ENCODE measurements around the gene PRAMEF12.
"Not testable (repeated sequence)": the region's sequence is repeated elsewhere in the genome, so short reads cannot be mapped to it uniquely, and the experiment has no call there.

The PRAMEF12 gene

GRCh38 chr1:12773438-12773837, at the start of gene PRAMEF12:
TSS of gene PRAMEF12 (plus strand) at chr1:12773738. CDS start at chr1:12774868, 1,130 bp downstream.
- DNase-seq (ENCODE audit: low read depth in 1 of 2, low spot score in 1 of 2): no peak

GRCh38 chr1:12728391-12728790, 45.1 kb upstream of the PRAMEF12 start:
- no peak for DNase-seq (ENCODE audit: low read depth in 1 of 2, low spot score in 1 of 2)

- no peak for DNase-seq (ENCODE audit: low read depth in 1 of 2, low spot score in 1 of 2)
These were observed 43.4 kb upstream of the PRAMEF12 start for GRCh38 chr1:12730156-12730555.

GRCh38 chr1:12731084-12731483, 42.5 kb upstream of the PRAMEF12 start:
- not testable (repeated sequence) for DNase-seq (ENCODE audit: low read depth in 1 of 2, low spot score in 1 of 2)

- DNase-seq (ENCODE audit: low read depth in 1 of 2, low spot score in 1 of 2): no peak
These were observed 38.9 kb upstream of the PRAMEF12 start for GRCh38 chr1:12734651-12735050.

GRCh38 chr1:12738934-12739333, 34.6 kb upstream of the PRAMEF12 start:
- no peak for DNase-seq (ENCODE audit: low read depth in 1 of 2, low spot score in 1 of 2)

GRCh38 chr1:12739613-12740012, 33.9 kb upstream of the PRAMEF12 start:
- DNase-seq (ENCODE audit: low read depth in 1 of 2, low spot score in 1 of 2): no peak

- DNase-seq (ENCODE audit: low read depth in 1 of 2, low spot score in 1 of 2): no peak
These were observed 31.6 kb upstream of the PRAMEF12 start for GRCh38 chr1:12741946-12742345.

- DNase-seq (ENCODE audit: low read depth in 1 of 2, low spot score in 1 of 2): no peak
These were observed 28.2 kb upstream of the PRAMEF12 start for GRCh38 chr1:12745126-12745991.

- DNase-seq (ENCODE audit: low read depth in 1 of 2, low spot score in 1 of 2): no peak
These were observed 27.6 kb upstream of the PRAMEF12 start, which contains the start of gene CFAP107 for GRCh38 chr1:12745992-12746323. TSS of gene CFAP107 (plus strand) at chr1:12746200. CDS start at chr1:12746431, 231 bp downstream.

- DNase-seq (ENCODE audit: low read depth in 1 of 2, low spot score in 1 of 2): no peak
These were observed 24.7 kb upstream of the PRAMEF12 start for GRCh38 chr1:12748778-12749355.

- DNase-seq (ENCODE audit: low read depth in 1 of 2, low spot score in 1 of 2): no peak
These were observed 18.8 kb upstream of the PRAMEF12 start for GRCh38 chr1:12754738-12755137.

- DNase-seq (ENCODE audit: low read depth in 1 of 2, low spot score in 1 of 2): no peak
These were observed 17.3 kb upstream of the PRAMEF12 start for GRCh38 chr1:12756273-12756672.

- DNase-seq (ENCODE audit: low read depth in 1 of 2, low spot score in 1 of 2): no peak
These were observed 16.6 kb upstream of the PRAMEF12 start for GRCh38 chr1:12756768-12757413.

- DNase-seq (ENCODE audit: low read depth in 1 of 2, low spot score in 1 of 2): no peak
These were observed 15.7 kb upstream of the PRAMEF12 start for GRCh38 chr1:12757836-12758235.

GRCh38 chr1:12760256-12760795, 13.2 kb upstream of the PRAMEF12 start:
- no peak for DNase-seq (ENCODE audit: low read depth in 1 of 2, low spot score in 1 of 2)

GRCh38 chr1:12761781-12762180, 11.8 kb upstream of the PRAMEF12 start:
- no peak for DNase-seq (ENCODE audit: low read depth in 1 of 2, low spot score in 1 of 2)

- no peak for DNase-seq (ENCODE audit: low read depth in 1 of 2, low spot score in 1 of 2)
These were observed 10.8 kb upstream of the PRAMEF12 start for GRCh38 chr1:12762766-12763165.

- DNase-seq (ENCODE audit: low read depth in 1 of 2, low spot score in 1 of 2): no peak
These were observed 10.1 kb upstream of the PRAMEF12 start for GRCh38 chr1:12763479-12763878.

- no peak for DNase-seq (ENCODE audit: low read depth in 1 of 2, low spot score in 1 of 2)
These were observed 9.5 kb upstream of the PRAMEF12 start for GRCh38 chr1:12764016-12764415.

GRCh38 chr1:12769031-12769430, 4.5 kb upstream of the PRAMEF12 start:
- DNase-seq (ENCODE audit: low read depth in 1 of 2, low spot score in 1 of 2): no peak

GRCh38 chr1:12769976-12770505, 3.5 kb upstream of the PRAMEF12 start:
- DNase-seq (ENCODE audit: low read depth in 1 of 2, low spot score in 1 of 2): no peak

Data from stimulated activated CD4-positive, alpha-beta T cell treated with anti-CD3 and anti-CD28 coated beads, Interleukin-15, amount 100 ng/mL, for 1 hour (primary cell).